Measurements from ENCODE around the gene RBCK1.

RBCK1 gene

GRCh38 chr20:407133-407952 is 756 bp upstream of the RBCK1 start:
- Histone ChIP-seq H4K20me1 (ENCODE audit: insufficient read depth, low read length, poor library complexity, severe bottlenecking) (peaks cover 5% of the 10 kb centered on the region), H3K9me3 (ENCODE audit: insufficient read depth, low read depth, low read length) (no peaks in the 10 kb centered on the region), H2AFZ (ENCODE audit: low read length) (peak overlapping the region; percentile 89)

GRCh38 chr20:408843-409696 is 971 bp downstream of the RBCK1 start:
- Histone ChIP-seq H3K9ac (ENCODE audit: low read depth, low read length, poor library complexity, severe bottlenecking) (peak overlapping the region; percentile 96), H3K4me3 (ENCODE audit: low read length, poor library complexity, severe bottlenecking) (peak overlapping the region; percentile 86), H3K9me3 (ENCODE audit: insufficient read depth, low read depth, low read length) (no peaks in the 10 kb centered on the region), H3K36me3 (ENCODE audit: insufficient read depth, low read length) (no peaks in the 10 kb centered on the region), H4K20me1 (ENCODE audit: insufficient read depth, low read length, poor library complexity, severe bottlenecking) (peaks cover 5% of the 10 kb centered on the region), H3K27me3 (ENCODE audit: insufficient read depth, low read length, poor library complexity, severe bottlenecking) (no peaks in the 10 kb centered on the region), H2AFZ (ENCODE audit: low read length) (0 out of 2 replicates have a peak overlapping the region, but pooled peaks have one; percentile 44), H3F3A (ENCODE audit: low read depth) (no peaks in the 10 kb centered on the region), H3K4me2 (ENCODE audit: low read depth, low read length, poor library complexity, severe bottlenecking) (peak overlapping the region; percentile 92), H3K79me2 (ENCODE audit: insufficient read depth, low read length) (peaks cover 59% of the 10 kb centered on the region), H3K9me2 (replicated peaks; ENCODE audit: low read depth, low read length) (no peaks in the 10 kb centered on the region), H3K4me1 (ENCODE audit: insufficient read depth, low read length, poor library complexity, severe bottlenecking) (peaks cover 40% of the 10 kb centered on the region)
- TF ChIP-seq CTCF (conservative IDR thresholded peaks at IDR 0.05; ENCODE audit: low read length): no peak
- no peak for TF ChIP-seq EZH2phosphoT487 (IDR thresholded peaks at IDR 0.05; ENCODE audit: borderline replicate concordance)

More at GRCh38 chr20:407133-407952, 756 bp upstream of the RBCK1 start:
- no peaks in the 10 kb centered on the region for H3K36me3 ChIP-seq (ENCODE audit: insufficient read depth, low read length)
- peaks cover 37% of the 10 kb centered on the region for H3K4me1 ChIP-seq (ENCODE audit: insufficient read depth, low read length, poor library complexity, severe bottlenecking)
- peak overlapping the region; percentile 81 for H3K4me3 ChIP-seq (ENCODE audit: low read length, poor library complexity, severe bottlenecking)
- H3K27me3 ChIP-seq (ENCODE audit: insufficient read depth, low read length, poor library complexity, severe bottlenecking): no peaks in the 10 kb centered on the region
- H3K9me2 ChIP-seq (replicated peaks; ENCODE audit: low read depth, low read length): no peaks in the 10 kb centered on the region
- H3F3A ChIP-seq (ENCODE audit: low read depth): no peaks in the 10 kb centered on the region
- peaks cover 42% of the 10 kb centered on the region for H3K79me2 ChIP-seq (ENCODE audit: insufficient read depth, low read length)
- peak overlapping the region; percentile 69 for H3K9ac ChIP-seq (ENCODE audit: low read depth, low read length, poor library complexity, severe bottlenecking)
- peak; percentile 61 for TF ChIP-seq CTCF (conservative IDR thresholded peaks at IDR 0.05; ENCODE audit: low read length)
- no peak for TF ChIP-seq EZH2phosphoT487 (IDR thresholded peaks at IDR 0.05; ENCODE audit: borderline replicate concordance)
- H3K4me2 ChIP-seq (ENCODE audit: low read depth, low read length, poor library complexity, severe bottlenecking): peak overlapping the region; percentile 82

GRCh38 chr20:409697-410559 is 1.8 kb downstream of the RBCK1 start:
- Histone ChIP-seq H3K9me3 (ENCODE audit: insufficient read depth, low read depth, low read length) (no peaks in the 10 kb centered on the region), H3K4me3 (ENCODE audit: low read length, poor library complexity, severe bottlenecking) (peak overlapping the region; percentile 86), H3K9me2 (replicated peaks; ENCODE audit: low read depth, low read length) (no peaks in the 10 kb centered on the region), H3K9ac (ENCODE audit: low read depth, low read length, poor library complexity, severe bottlenecking) (peak overlapping the region; percentile 96), H4K20me1 (ENCODE audit: insufficient read depth, low read length, poor library complexity, severe bottlenecking) (peaks cover 8% of the 10 kb centered on the region), H3K27me3 (ENCODE audit: insufficient read depth, low read length, poor library complexity, severe bottlenecking) (no peaks in the 10 kb centered on the region), H3K79me2 (ENCODE audit: insufficient read depth, low read length) (peaks cover 60% of the 10 kb centered on the region), H3K4me1 (ENCODE audit: insufficient read depth, low read length, poor library complexity, severe bottlenecking) (peaks cover 40% of the 10 kb centered on the region), H2AFZ (ENCODE audit: low read length) (no peak overlapping the region), H3K36me3 (ENCODE audit: insufficient read depth, low read length) (no peaks in the 10 kb centered on the region), H3K4me2 (ENCODE audit: low read depth, low read length, poor library complexity, severe bottlenecking) (peak overlapping the region; percentile 92), H3F3A (ENCODE audit: low read depth) (no peaks in the 10 kb centered on the region)
- no peak for TF ChIP-seq CTCF (conservative IDR thresholded peaks at IDR 0.05; ENCODE audit: low read length)
- no peak for TF ChIP-seq EZH2phosphoT487 (IDR thresholded peaks at IDR 0.05; ENCODE audit: borderline replicate concordance)
